Dermis blood vessel endothelial cell (primary cell): Measurements from ENCODE around the gene MUSTN1. TPM values are rescaled to one million over a fixed set of nuclear protein-coding genes. Genes with fewer than 3 reads are reported as not detected.

ENCODE experiments used
- DNase-seq: peaks from one replicate; pipeline ENCODE4 v3.0.0; 2010
- total RNA-seq: library from RNA; depleted of rRNA; stranded (reverse); fragments of >200 nt; gene quantifications from 2 replicates; pipeline ENCODE4 v1.2.3, GENCODE V29; 2014

The MUSTN1 gene
- not detected in 2 replicates for total RNA-seq

GRCh38 chr3:52834871-52835501 is at the start of gene MUSTN1:
Gene MUSTN1, minus strand, starts transcription at chr3:52835019. Its CDS starts 71 bp downstream, at chr3:52834948.
- no peak for DNase-seq

GRCh38 chr3:52882377-52882776 is 47.6 kb upstream of the MUSTN1 start:
- no peak for DNase-seq

GRCh38 chr3:52881871-52882270 is 47.1 kb upstream of the MUSTN1 start:
- no peak for DNase-seq

- no peak for DNase-seq
Measured at GRCh38 chr3:52880474-52880873, 45.7 kb upstream of the MUSTN1 start.

- no peak for DNase-seq
Measured at GRCh38 chr3:52880047-52880446, 45.2 kb upstream of the MUSTN1 start.

- DNase-seq: no peak
Measured at GRCh38 chr3:52879581-52879980, 44.8 kb upstream of the MUSTN1 start.

GRCh38 chr3:52879090-52879489 is 44.3 kb upstream of the MUSTN1 start:
- no peak for DNase-seq

GRCh38 chr3:52877085-52877484 is 42.3 kb upstream of the MUSTN1 start:
- no peak for DNase-seq

- DNase-seq: no peak
Measured at GRCh38 chr3:52874864-52875587, 40.2 kb upstream of the MUSTN1 start.

GRCh38 chr3:52874160-52874701 is 39.4 kb upstream of the MUSTN1 start:
- DNase-seq: no peak

GRCh38 chr3:52873433-52874159 is 38.8 kb upstream of the MUSTN1 start:
- DNase-seq: peak; percentile 63

- DNase-seq: no peak
Measured at GRCh38 chr3:52872245-52872644, 37.4 kb upstream of the MUSTN1 start.

GRCh38 chr3:52871761-52872160 is 36.9 kb upstream of the MUSTN1 start:
- no peak for DNase-seq

- no peak for DNase-seq
Measured at GRCh38 chr3:52870471-52870870, 35.7 kb upstream of the MUSTN1 start.

- DNase-seq: no peak
Measured at GRCh38 chr3:52866427-52866826, 31.6 kb upstream of the MUSTN1 start.

- no peak for DNase-seq
Measured at GRCh38 chr3:52865994-52866393, 31.2 kb upstream of the MUSTN1 start.

- no peak for DNase-seq
Measured at GRCh38 chr3:52860424-52860768, 25.6 kb upstream of the MUSTN1 start.

GRCh38 chr3:52859686-52860423 is 25.0 kb upstream of the MUSTN1 start:
- no peak for DNase-seq

- DNase-seq: no peak
Measured at GRCh38 chr3:52857864-52858263, 23.0 kb upstream of the MUSTN1 start.

- no peak for DNase-seq
Measured at GRCh38 chr3:52857133-52857532, 22.3 kb upstream of the MUSTN1 start.

- no peak for DNase-seq
Measured at GRCh38 chr3:52856666-52857065, 21.8 kb upstream of the MUSTN1 start.

- DNase-seq: no peak
Measured at GRCh38 chr3:52854013-52854412, 19.2 kb upstream of the MUSTN1 start.

GRCh38 chr3:52852419-52852818 is 17.6 kb upstream of the MUSTN1 start:
- no peak for DNase-seq
